GM10847 (cell line): ENCODE measurements around the gene FKBP1A.

Experiments used
- POLR2A ChIP-seq: IDR thresholded peaks from 2 replicates; pipeline ENCODE4 v1.6.1; 2011; ENCODE audit not compliant: insufficient read length; ENCODE audit errors: extremely low read depth

FKBP1A gene

GRCh38 chr20:1360094-1360846, 32.6 kb downstream of the FKBP1A start:
- no peak for TF ChIP-seq POLR2A

GRCh38 chr20:1357921-1358671, 34.8 kb downstream of the FKBP1A start:
- no peak for TF ChIP-seq POLR2A

GRCh38 chr20:1353956-1354355, 38.9 kb downstream of the FKBP1A start:
- no peak for TF ChIP-seq POLR2A

GRCh38 chr20:1346315-1346969, 46.4 kb downstream of the FKBP1A start:
- TF ChIP-seq POLR2A: no peak

GRCh38 chr20:1345756-1346093, 47.1 kb downstream of the FKBP1A start:
- no peak for TF ChIP-seq POLR2A

GRCh38 chr20:1345030-1345755, 47.7 kb downstream of the FKBP1A start:
- TF ChIP-seq POLR2A: no peak

GRCh38 chr20:1341561-1342265, 51.1 kb downstream of the FKBP1A start:
- TF ChIP-seq POLR2A: no peak

GRCh38 chr20:1338801-1339200, 54.1 kb downstream of the FKBP1A start:
- TF ChIP-seq POLR2A: no peak

- TF ChIP-seq POLR2A: no peak
Observed at GRCh38 chr20:1338096-1338495, 54.8 kb downstream of the FKBP1A start.

- TF ChIP-seq POLR2A: no peak
Observed at GRCh38 chr20:1337441-1337840, 55.4 kb downstream of the FKBP1A start.

- no peak for TF ChIP-seq POLR2A
Observed at GRCh38 chr20:1336699-1337367, 56.0 kb downstream of the FKBP1A start.

GRCh38 chr20:1335961-1336698, 56.7 kb downstream of the FKBP1A start:
- TF ChIP-seq POLR2A: no peak

GRCh38 chr20:1334761-1335160, 58.1 kb downstream of the FKBP1A start:
- TF ChIP-seq POLR2A: no peak

GRCh38 chr20:1334370-1334731, 58.5 kb downstream of the FKBP1A start:
- TF ChIP-seq POLR2A: no peak
